AG04449 (cell line): ENCODE data around the gene PPP1R13B.

Source experiments
- CTCF ChIA-PET: fragments of 350-600 bp; formaldehyde crosslinking; extraction: SDS; loops from one replicate; lab custom pipeline; 2021; ENCODE audit warnings: antibody characterized with exemption; lab: Yijun Ruan, JAX
- POLR2A ChIA-PET: fragments of 400-600, 350-600 bp; formaldehyde crosslinking; extraction: SDS; loops from one replicate; lab custom pipeline; 2020; ENCODE audit warnings: antibody characterized with exemption, inconsistent platforms; lab: Yijun Ruan, JAX
- DNase-seq: peaks from one replicate; pipeline ENCODE4 v3.0.0-alpha.2; 2010; ENCODE audit warnings: low read depth, low spot score
- H3K4me3 ChIP-seq: 2 replicates; pipeline ENCODE4 v1.5.1; 2011; ENCODE audit warnings: low read depth, mild to moderate bottlenecking, control low read depth, low read length
- TF ChIP-seq, protein P1 (sequence below): IDR thresholded peaks from one replicate; pipeline ENCODE4 v1.5.1; 2011; ENCODE audit warnings: mild to moderate bottlenecking, moderate library complexity, low read length, control low read depth, inconsistent platforms; ENCODE audit not compliant: insufficient read depth; ENCODE audit errors: missing control alignments

Gene PPP1R13B

DNA sequence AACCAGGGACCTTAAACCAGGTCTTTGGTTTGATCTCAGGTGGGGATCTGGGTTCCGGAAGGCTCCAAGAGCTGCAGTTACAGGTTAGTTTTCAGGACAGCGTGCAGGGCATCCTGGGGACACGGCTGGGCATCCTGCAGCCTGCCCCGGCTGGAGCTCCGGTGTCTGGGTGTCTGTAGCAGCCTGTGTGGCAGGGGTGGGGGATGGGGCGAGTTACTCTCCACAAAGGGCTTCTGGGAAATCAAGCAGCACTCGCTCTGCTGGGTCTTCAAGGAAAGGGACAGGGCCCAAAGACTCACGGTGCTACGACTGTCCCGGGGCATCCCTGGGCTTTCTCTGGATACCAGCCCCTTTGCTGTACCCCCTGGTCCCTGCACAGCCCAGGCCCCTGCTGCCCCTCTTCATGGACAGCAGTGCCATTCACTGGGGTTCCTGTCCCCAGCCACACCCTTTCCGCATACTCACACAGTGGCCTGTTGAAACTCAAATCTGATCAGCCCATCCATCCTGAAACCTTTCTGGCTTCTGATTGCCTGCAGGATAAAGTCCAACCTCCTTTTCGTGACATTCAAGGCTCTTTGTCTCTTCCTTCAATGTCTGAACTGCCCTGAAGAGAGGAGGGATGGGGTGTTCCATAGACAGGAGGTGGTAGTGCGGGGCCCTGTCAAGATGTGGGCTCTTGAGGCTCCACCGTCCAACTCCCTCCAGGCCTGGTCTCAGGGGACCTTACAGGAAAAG, 22.2 kb upstream of the PPP1R13B start:
- TF ChIP-seq, protein P1, sequence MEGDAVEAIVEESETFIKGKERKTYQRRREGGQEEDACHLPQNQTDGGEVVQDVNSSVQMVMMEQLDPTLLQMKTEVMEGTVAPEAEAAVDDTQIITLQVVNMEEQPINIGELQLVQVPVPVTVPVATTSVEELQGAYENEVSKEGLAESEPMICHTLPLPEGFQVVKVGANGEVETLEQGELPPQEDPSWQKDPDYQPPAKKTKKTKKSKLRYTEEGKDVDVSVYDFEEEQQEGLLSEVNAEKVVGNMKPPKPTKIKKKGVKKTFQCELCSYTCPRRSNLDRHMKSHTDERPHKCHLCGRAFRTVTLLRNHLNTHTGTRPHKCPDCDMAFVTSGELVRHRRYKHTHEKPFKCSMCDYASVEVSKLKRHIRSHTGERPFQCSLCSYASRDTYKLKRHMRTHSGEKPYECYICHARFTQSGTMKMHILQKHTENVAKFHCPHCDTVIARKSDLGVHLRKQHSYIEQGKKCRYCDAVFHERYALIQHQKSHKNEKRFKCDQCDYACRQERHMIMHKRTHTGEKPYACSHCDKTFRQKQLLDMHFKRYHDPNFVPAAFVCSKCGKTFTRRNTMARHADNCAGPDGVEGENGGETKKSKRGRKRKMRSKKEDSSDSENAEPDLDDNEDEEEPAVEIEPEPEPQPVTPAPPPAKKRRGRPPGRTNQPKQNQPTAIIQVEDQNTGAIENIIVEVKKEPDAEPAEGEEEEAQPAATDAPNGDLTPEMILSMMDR, result no peak
- no peak for DNase-seq
- POLR2A ChIA-PET, result no interaction called here
- CTCF ChIA-PET, result no interaction called here
- H3K4me3 ChIP-seq, result no peak overlapping the region

DNA sequence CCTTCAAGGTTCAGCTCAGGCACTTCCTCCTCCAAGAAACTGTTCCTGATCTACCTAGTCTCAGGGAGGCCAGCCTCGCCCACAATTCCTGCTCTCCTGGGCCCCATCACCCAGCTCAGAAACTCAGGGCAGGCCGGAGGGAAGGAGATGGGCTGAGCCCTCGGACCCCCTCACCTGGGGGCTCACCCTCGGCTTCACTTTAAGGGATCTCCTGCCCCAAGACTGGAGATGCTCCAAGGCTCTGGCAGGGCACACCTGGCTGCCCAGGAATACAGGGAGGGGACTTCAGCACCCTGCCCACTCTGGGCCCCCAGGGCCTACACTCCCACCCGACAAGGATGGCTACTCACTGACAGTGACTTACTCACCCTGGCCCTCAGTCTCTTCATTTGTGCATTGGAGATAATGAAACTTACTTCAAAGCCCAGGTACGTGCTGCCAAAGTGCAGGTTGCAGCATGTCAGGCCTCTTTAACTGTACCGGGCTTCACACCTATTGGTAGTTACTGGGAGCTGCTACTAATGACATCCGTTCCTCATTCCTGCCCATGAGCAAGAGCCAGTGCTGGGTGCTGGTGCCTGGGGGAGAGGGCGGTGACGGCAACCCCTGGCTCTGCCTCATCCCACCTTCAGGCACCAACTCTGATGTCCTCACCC, 21.0 kb upstream of the PPP1R13B start:
- no peak for DNase-seq
- H3K4me3 ChIP-seq, result no peak overlapping the region
- ChIA-PET CTCF (no interaction called here), POLR2A (no interaction called here)
- TF ChIP-seq, protein P1, result no peak

DNA sequence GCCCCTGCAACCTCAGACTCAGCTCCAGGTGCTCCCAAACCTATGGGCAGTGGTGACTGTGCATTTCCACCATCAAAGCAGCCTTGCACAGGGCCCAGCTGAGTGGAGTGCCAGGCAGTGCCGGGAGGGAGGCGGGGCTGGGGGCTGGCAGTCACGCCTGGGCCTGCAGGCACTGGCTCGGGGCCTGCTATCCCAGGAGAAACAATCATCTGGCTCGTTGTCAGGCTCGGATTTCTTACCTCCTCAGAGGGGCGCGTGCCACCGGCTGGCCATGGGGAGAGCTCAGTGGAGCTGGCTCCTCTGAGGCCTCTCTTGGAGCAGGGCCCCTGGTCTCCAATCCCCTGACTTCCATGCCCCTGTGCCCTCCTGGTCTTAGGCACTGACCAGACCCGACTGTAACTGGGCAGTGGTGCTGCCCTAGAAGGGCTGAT, 20.2 kb upstream of the PPP1R13B start:
- POLR2A ChIA-PET, result no interaction called here
- TF ChIP-seq, protein P1, result no peak
- CTCF ChIA-PET, result interaction anchor here (0.9 kb wide), 1 partner anchor 43 kb away, joined by 3 read pairs; no protein-coding TSS in a partner anchor
- DNase-seq, result no peak
- no peak overlapping the region for H3K4me3 ChIP-seq

DNA sequence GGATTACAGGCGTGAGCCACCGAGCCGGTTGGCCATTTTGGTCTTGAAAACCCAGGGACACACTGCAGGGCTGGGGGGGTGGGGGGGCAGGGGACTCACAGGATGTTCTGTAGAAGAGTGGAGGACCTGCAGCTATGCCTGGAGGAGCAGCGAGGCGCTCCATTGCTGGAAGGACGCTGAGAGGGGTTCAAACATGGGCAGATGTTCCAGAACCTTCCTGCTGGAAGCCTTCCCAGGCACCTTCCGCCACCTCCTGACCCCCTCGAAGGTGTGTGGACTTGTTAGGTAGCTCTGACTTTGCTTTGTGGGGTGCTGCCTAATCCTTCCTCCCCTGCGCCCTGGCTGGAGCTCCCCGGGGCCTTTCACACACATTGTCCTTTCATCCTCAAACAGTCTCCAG, 19.6 kb upstream of the PPP1R13B start:
- no peak overlapping the region for H3K4me3 ChIP-seq
- CTCF ChIA-PET, result interaction anchor here (0.9 kb wide), 1 partner anchor 44 kb away, joined by 3 read pairs; no protein-coding TSS in a partner anchor
- TF ChIP-seq, protein P1, result no peak
- POLR2A ChIA-PET, result no interaction called here
- no peak for DNase-seq

DNA sequence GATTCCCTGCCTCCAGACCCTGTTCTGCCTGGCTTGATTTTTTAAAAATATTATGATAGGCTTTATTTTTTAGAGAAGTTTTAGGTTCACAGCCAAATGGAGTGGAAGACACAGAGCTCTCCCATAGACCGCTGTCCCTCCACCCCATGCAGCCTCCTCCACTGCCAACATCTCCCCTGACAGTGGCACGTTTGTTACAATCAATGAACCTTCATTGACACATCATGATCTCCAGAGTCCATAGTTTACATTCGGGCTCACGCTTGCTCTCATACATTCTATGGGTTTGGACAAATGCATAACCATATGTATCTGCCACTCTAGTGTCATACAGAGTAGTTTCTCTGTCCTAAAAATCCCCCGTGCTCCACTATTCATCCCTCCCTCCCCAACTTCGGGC, 15.9 kb upstream of the PPP1R13B start:
- CTCF ChIA-PET, result no interaction called here

More for the DNA sequence above, 15.9 kb upstream of the PPP1R13B start:
- DNase-seq, result no peak
- POLR2A ChIA-PET, result interaction anchor here (0.6 kb wide), 1 partner anchor 23 kb away, joined by 4 read pairs; no protein-coding TSS in a partner anchor
- TF ChIP-seq, protein P1, result no peak
- H3K4me3 ChIP-seq, result no peak overlapping the region
